Breast epithelium (tissue), 4 donors: ENCODE data around the gene RELN. TPM values are rescaled to one million over a fixed set of nuclear protein-coding genes. Genes with fewer than 3 reads are reported as not detected.

Experiments
- DNase-seq, 2 donors: peaks; one replicate each; pipeline ENCODE4 v3.0.0-alpha.2; 2019; ENCODE audit warnings: low spot score in 2 of 2
- H3K27ac ChIP-seq, 2 donors: fragments of 200-600 bp; sonication (generic) in 1 of 2; one replicate each; pipeline ENCODE4 v1.5.1; 2016 to 2019; ENCODE audit warnings: mild to moderate bottlenecking in 1 of 2
- H3K27me3 ChIP-seq, 2 donors: fragments of 200-600 bp; sonication (generic) in 1 of 2; one replicate each; pipeline versions ENCODE4 v1.5.1 to v1.6.0; 2017 to 2019; ENCODE audit warnings: control low read depth in 1 of 2, mild to moderate bottlenecking in 1 of 2
- H3K36me3 ChIP-seq: fragments of 200-600 bp; one replicate; pipeline ENCODE4 v1.5.1; 2019
- H3K4me1 ChIP-seq, 2 donors: fragments of 200-600 bp; sonication (generic); one replicate each; pipeline ENCODE4 v1.5.1; 2016 to 2019; ENCODE audit warnings: control low read depth in 1 of 2
- H3K4me3 ChIP-seq, 3 donors: fragments of 200-600 bp; sonication (generic); 1 replicate in 2 of 3; 2 replicates in 1 of 3; pipeline ENCODE4 v1.5.1; 2016 to 2019; ENCODE audit warnings: mild to moderate bottlenecking in 3 of 3, moderate library complexity in 2 of 3
- H3K9me3 ChIP-seq, 2 donors: fragments of 200-600 bp; sonication (generic) in 1 of 2; one replicate each; pipeline ENCODE4 v1.5.1; 2016 to 2019; ENCODE audit warnings: control low read depth in 1 of 2
- CTCF ChIP-seq, 3 donors: fragments of 450-650 bp; IDR thresholded peaks; one replicate each; pipeline ENCODE4 v1.5.1; 2016 to 2017; ENCODE audit warnings: antibody characterized with exemption in 3 of 3, mild to moderate bottlenecking in 3 of 3, moderate library complexity in 3 of 3
- POLR2A ChIP-seq: fragments of 450-650 bp; IDR thresholded peaks from one replicate; pipeline ENCODE4 v1.6.1; 2016; ENCODE audit warnings: antibody characterized with exemption, mild to moderate bottlenecking, moderate library complexity
- POLR2AphosphoS5 ChIP-seq, 3 donors: sonication (generic); formaldehyde crosslinking; IDR thresholded peaks; one replicate each; pipeline ENCODE4 v1.6.1; 2017; ENCODE audit warnings: antibody characterized with exemption in 3 of 3
- intact Hi-C: fragments of 100-400 bp; cut with DNase I; formaldehyde crosslinking; loops from one replicate; pipeline ENCODE4 v1.15.1; 2023; ENCODE audit warnings: low total_unique reads
- total RNA-seq, 3 donors: library from RNA; depleted of rRNA; stranded (reverse); fragments of >200 nt; gene quantifications; one replicate each; pipeline ENCODE4 v1.1.0, GENCODE V29; 2016

Gene RELN
- total RNA-seq, 3 donors from 2014 or later: 3.0 to 9.8 (median 4.5) TPM

- TF ChIP-seq POLR2AphosphoS5 (IDR thresholded peaks at IDR 0.05) (no peak), POLR2A (no peak), CTCF (IDR thresholded peaks at IDR 0.05) (no peak)
- no peaks in the 10 kb centered on the region for H3K27me3 ChIP-seq
- intact Hi-C loops: no loop called here
Observed at GRCh38 chr7:104032486-104032885, 43.0 kb upstream of the RELN start.

GRCh38 chr7:104029765-104030164 lies 40.3 kb upstream of the RELN start:
- no peak for TF ChIP-seq POLR2A
- no peak for TF ChIP-seq CTCF (IDR thresholded peaks at IDR 0.05)
- no peak for TF ChIP-seq POLR2AphosphoS5 (IDR thresholded peaks at IDR 0.05)
- Histone ChIP-seq H3K27me3 (no peaks in the 10 kb centered on the region), H3K4me3 (no peak overlapping the region), H3K9me3 (peaks cover 3 to 4% of the 10 kb centered on the region in 2 donors), H3K36me3 (no peaks in the 10 kb centered on the region), H3K27ac (no peak overlapping the region), H3K4me1 (no peaks in the 10 kb centered on the region)
- no peak for DNase-seq
- intact Hi-C loops: no loop called here

More at GRCh38 chr7:104032486-104032885, 43.0 kb upstream of the RELN start:
- no peaks in the 10 kb centered on the region for H3K4me1 ChIP-seq
- H3K36me3 ChIP-seq: no peaks in the 10 kb centered on the region
- peaks cover 6 to 8% of the 10 kb centered on the region in 2 donors for H3K9me3 ChIP-seq
- no peak for DNase-seq
- no peak overlapping the region for H3K27ac ChIP-seq
- H3K4me3 ChIP-seq: no peak overlapping the region

GRCh38 chr7:104024632-104025031 lies 35.2 kb upstream of the RELN start:
- TF ChIP-seq POLR2A (no peak), POLR2AphosphoS5 (IDR thresholded peaks at IDR 0.05) (no peak), CTCF (IDR thresholded peaks at IDR 0.05) (no peak)
- intact Hi-C loops: no loop called here
- Histone ChIP-seq H3K4me3 (no peak overlapping the region), H3K27me3 (no peaks in the 10 kb centered on the region), H3K27ac (no peak overlapping the region), H3K36me3 (no peaks in the 10 kb centered on the region), H3K9me3 (no peaks in the 10 kb centered on the region), H3K4me1 (no peaks in the 10 kb centered on the region)
- no peak for DNase-seq

- intact Hi-C loops: no loop called here
- Histone ChIP-seq H3K4me3 (no peak overlapping the region), H3K27me3 (no peaks in the 10 kb centered on the region), H3K4me1 (no peaks in the 10 kb centered on the region), H3K27ac (no peak overlapping the region), H3K9me3 (no peaks in the 10 kb centered on the region), H3K36me3 (no peaks in the 10 kb centered on the region)
- no peak for DNase-seq
- TF ChIP-seq POLR2A (no peak), POLR2AphosphoS5 (IDR thresholded peaks at IDR 0.05) (no peak), CTCF (IDR thresholded peaks at IDR 0.05) (no peak)
Observed at GRCh38 chr7:104023100-104023499, 33.6 kb upstream of the RELN start.

- intact Hi-C loops: no loop called here
- Histone ChIP-seq H3K4me1 (no peaks in the 10 kb centered on the region), H3K27me3 (no peaks in the 10 kb centered on the region), H3K9me3 (no peaks in the 10 kb centered on the region), H3K4me3 (no peak overlapping the region), H3K36me3 (no peaks in the 10 kb centered on the region), H3K27ac (no peak overlapping the region)
- DNase-seq: no peak
- no peak for TF ChIP-seq CTCF (IDR thresholded peaks at IDR 0.05)
- no peak for TF ChIP-seq POLR2A
- no peak for TF ChIP-seq POLR2AphosphoS5 (IDR thresholded peaks at IDR 0.05)
Observed at GRCh38 chr7:104018425-104018824, 29.0 kb upstream of the RELN start.
